Mesenchymal stem cell (in vitro differentiated cells and primary cell): Measurements from ENCODE around the gene CIAO2B.

Experiments
- DNase-seq: peaks from one replicate; pipeline ENCODE4 v3.0.0-alpha.2; 2013
- H2AFZ ChIP-seq: one replicate; pipeline ENCODE4 v1.6.1; 2013; ENCODE audit warnings: low read depth, mild to moderate bottlenecking, control low read depth, inconsistent platforms, low read length, moderate library complexity
- H2AK5ac ChIP-seq: 2 replicates; pipeline ENCODE4 v1.6.1; 2013; ENCODE audit warnings: low read length, moderate library complexity, mild to moderate bottlenecking, inconsistent platforms; ENCODE audit not compliant: severe bottlenecking
- H2BK120ac ChIP-seq: one replicate; pipeline ENCODE4 v1.6.1; 2013; ENCODE audit warnings: low read depth, mild to moderate bottlenecking, inconsistent platforms, low read length, moderate library complexity
- H2BK12ac ChIP-seq, 2 experiments: one replicate each; pipeline ENCODE4 v1.6.1; 2013; ENCODE audit warnings: inconsistent platforms in 2 of 2, low read length in 2 of 2, mild to moderate bottlenecking in 2 of 2, moderate library complexity in 2 of 2, control low read depth in 1 of 2
- H2BK15ac ChIP-seq: one replicate; pipeline ENCODE4 v1.6.1; 2013; ENCODE audit warnings: mild to moderate bottlenecking, low read depth, inconsistent platforms; ENCODE audit not compliant: poor library complexity, severe bottlenecking
- H2BK5ac ChIP-seq: 2 replicates; pipeline ENCODE4 v1.6.1; 2013; ENCODE audit warnings: low read depth, mild to moderate bottlenecking, low read length, control low read depth, inconsistent platforms; ENCODE audit not compliant: poor library complexity, severe bottlenecking
- H3K14ac ChIP-seq, 2 experiments: one replicate each; pipeline ENCODE4 v1.6.1; 2013; ENCODE audit warnings: inconsistent platforms in 2 of 2, low read length in 2 of 2, control low read depth in 1 of 2, mild to moderate bottlenecking in 1 of 2, moderate library complexity in 1 of 2
- H3K18ac ChIP-seq, 2 experiments: one replicate each; pipeline ENCODE4 v1.6.1; 2013; ENCODE audit warnings: inconsistent platforms in 2 of 2, low read length in 2 of 2, control low read depth in 1 of 2, low read depth in 1 of 2, mild to moderate bottlenecking in 1 of 2
- H3K23ac ChIP-seq, 2 experiments: one replicate each; pipeline ENCODE4 v1.6.1; 2013; ENCODE audit warnings: inconsistent platforms in 2 of 2, low read length in 2 of 2, mild to moderate bottlenecking in 2 of 2, moderate library complexity in 2 of 2, control low read depth in 1 of 2
- H3K27ac ChIP-seq: 2 replicates; pipeline ENCODE4 v1.5.1; 2013; ENCODE audit warnings: mild to moderate bottlenecking, moderate library complexity, low read length, control low read depth, inconsistent platforms; ENCODE audit not compliant: poor library complexity, severe bottlenecking
- H3K27me3 ChIP-seq, 2 experiments: 2 replicates each; pipeline versions ENCODE4 v1.6.1 to v1.7.0; 2013; ENCODE audit warnings: low read length in 2 of 2, mild to moderate bottlenecking in 2 of 2, moderate library complexity in 2 of 2, control low read depth in 1 of 2, inconsistent platforms in 1 of 2; ENCODE audit not compliant: control insufficient read depth in 1 of 2, insufficient read depth in 1 of 2
- H3K36me3 ChIP-seq, 2 experiments: 2 replicates each; pipeline versions ENCODE4 v1.6.1 to v1.7.0; 2013; ENCODE audit warnings: low read length in 2 of 2, control low read depth in 1 of 2, inconsistent platforms in 1 of 2, low read depth in 1 of 2, mild to moderate bottlenecking in 1 of 2; ENCODE audit not compliant: insufficient read depth in 2 of 2, control insufficient read depth in 1 of 2
- H3K4ac ChIP-seq, 2 experiments: one replicate each; pipeline ENCODE4 v1.6.1; 2013; ENCODE audit warnings: inconsistent platforms in 2 of 2, low read length in 2 of 2, mild to moderate bottlenecking in 2 of 2, moderate library complexity in 2 of 2, control low read depth in 1 of 2, low read depth in 1 of 2
- H3K4me1 ChIP-seq: 2 replicates; pipeline ENCODE4 v1.6.1; 2013; ENCODE audit warnings: low read depth, low read length, control low read depth; ENCODE audit not compliant: control insufficient read depth, insufficient read depth
- H3K4me2 ChIP-seq: 2 replicates; pipeline ENCODE4 v1.6.1; 2013; ENCODE audit warnings: low read length, mild to moderate bottlenecking, inconsistent platforms; ENCODE audit not compliant: poor library complexity, severe bottlenecking
- H3K4me3 ChIP-seq, 2 experiments: 2 replicates each; pipeline versions ENCODE4 v1.5.1 to v1.7.0; 2013; ENCODE audit warnings: low read length in 2 of 2, mild to moderate bottlenecking in 2 of 2, control low read depth in 1 of 2, low read depth in 1 of 2; ENCODE audit not compliant: insufficient read depth in 1 of 2
- H3K79me1 ChIP-seq: replicated peaks from 2 replicates; pipeline ENCODE4 v1.6.1; 2013; ENCODE audit warnings: mild to moderate bottlenecking, control low read depth, low read length, inconsistent platforms; ENCODE audit not compliant: poor library complexity, severe bottlenecking
- H3K9ac ChIP-seq: 2 replicates; pipeline ENCODE4 v1.7.0; 2013; ENCODE audit warnings: mild to moderate bottlenecking, low read length, moderate library complexity
- H3K9me3 ChIP-seq: 2 replicates; pipeline ENCODE4 v1.7.0; 2013; ENCODE audit warnings: mild to moderate bottlenecking, low read length; ENCODE audit not compliant: control insufficient read depth
- H4K8ac ChIP-seq: one replicate; pipeline ENCODE4 v1.6.1; 2013; ENCODE audit warnings: inconsistent platforms, mild to moderate bottlenecking, low read length, moderate library complexity
- H4K91ac ChIP-seq: one replicate; pipeline ENCODE4 v1.6.1; 2013; ENCODE audit warnings: mild to moderate bottlenecking, low read length, inconsistent platforms
- WGBS: methylation state at CpG from one replicate; pipeline ENCODE4 v1.1.7; 2013; ENCODE audit warnings: mixed read lengths; 5-methylcytosine and 5-hydroxymethylcytosine counted together

CIAO2B gene

DNA sequence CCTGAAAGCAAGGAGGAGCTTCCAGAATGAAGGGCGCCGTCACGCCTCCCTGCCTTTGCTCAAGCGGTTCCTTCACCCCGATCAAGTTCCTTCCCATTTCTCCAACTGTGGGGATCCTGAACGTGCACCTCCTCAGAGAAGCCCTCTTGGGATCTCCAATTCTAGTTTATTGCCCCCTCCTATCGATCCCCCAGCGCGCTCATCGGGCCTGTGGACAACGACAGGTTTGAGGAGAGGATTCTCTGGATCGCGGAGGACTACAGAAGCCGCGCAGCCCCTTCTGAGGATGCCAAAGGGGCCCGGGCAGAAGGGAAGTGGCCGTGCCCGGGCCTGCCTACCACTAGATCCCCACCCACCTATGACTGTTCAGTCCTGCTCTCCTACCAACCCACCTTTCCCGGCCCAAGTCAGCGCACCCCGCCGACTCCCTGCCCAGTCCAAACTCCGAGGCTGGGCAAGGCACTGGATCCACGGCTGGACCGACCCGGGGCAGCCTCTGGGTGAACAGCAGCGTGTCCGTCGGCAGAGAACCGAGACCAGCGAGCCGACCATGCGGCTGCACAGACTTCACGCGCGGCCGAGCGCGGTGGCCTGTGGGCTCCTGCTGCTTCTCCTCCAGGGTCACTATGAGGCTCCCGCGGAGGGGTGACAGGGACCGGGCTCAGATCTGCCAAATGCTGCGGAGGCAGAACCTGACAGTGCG is 14.1 kb upstream of the CIAO2B start:
- H3K14ac ChIP-seq, result no peak overlapping the region
- H2BK5ac ChIP-seq, result no peak overlapping the region
- H2AK5ac ChIP-seq, result no peak overlapping the region
- H2BK15ac ChIP-seq, result peak overlapping the region; percentile 26
- H4K8ac ChIP-seq, result no peak overlapping the region
- no peak overlapping the region for H2AFZ ChIP-seq
- H3K4me2 ChIP-seq, result peak overlapping the region; percentile 75
- H3K27me3 ChIP-seq, result peaks cover 14 to 15% of the 10 kb centered on the region in 2 experiments
- H3K9me3 ChIP-seq, result peaks cover 4% of the 10 kb centered on the region
- H2BK12ac ChIP-seq, result peak overlapping the region in 1 of 2 experiments; percentile 27
- no peak overlapping the region for H4K91ac ChIP-seq
- peaks cover 7 to 9% of the 10 kb centered on the region in 2 experiments for H3K36me3 ChIP-seq
- H3K18ac ChIP-seq, result peak overlapping the region in 1 of 2 experiments; percentile 70
- no peaks in the 10 kb centered on the region for H3K79me1 ChIP-seq
- 49% methylated on average over 44 of the region's 44 CpGs for WGBS
- H2BK120ac ChIP-seq, result no peak overlapping the region
- H3K9ac ChIP-seq, result peak overlapping the region; percentile 68
- DNase-seq, result no peak
- peaks cover 7% of the 10 kb centered on the region for H3K4me1 ChIP-seq
- H3K4ac ChIP-seq, result no peak overlapping the region
- peak overlapping the region in 1 of 2 experiments; percentile 74 for H3K4me3 ChIP-seq
- H3K27ac ChIP-seq, result no peak overlapping the region
- H3K23ac ChIP-seq, result no peak overlapping the region

DNA sequence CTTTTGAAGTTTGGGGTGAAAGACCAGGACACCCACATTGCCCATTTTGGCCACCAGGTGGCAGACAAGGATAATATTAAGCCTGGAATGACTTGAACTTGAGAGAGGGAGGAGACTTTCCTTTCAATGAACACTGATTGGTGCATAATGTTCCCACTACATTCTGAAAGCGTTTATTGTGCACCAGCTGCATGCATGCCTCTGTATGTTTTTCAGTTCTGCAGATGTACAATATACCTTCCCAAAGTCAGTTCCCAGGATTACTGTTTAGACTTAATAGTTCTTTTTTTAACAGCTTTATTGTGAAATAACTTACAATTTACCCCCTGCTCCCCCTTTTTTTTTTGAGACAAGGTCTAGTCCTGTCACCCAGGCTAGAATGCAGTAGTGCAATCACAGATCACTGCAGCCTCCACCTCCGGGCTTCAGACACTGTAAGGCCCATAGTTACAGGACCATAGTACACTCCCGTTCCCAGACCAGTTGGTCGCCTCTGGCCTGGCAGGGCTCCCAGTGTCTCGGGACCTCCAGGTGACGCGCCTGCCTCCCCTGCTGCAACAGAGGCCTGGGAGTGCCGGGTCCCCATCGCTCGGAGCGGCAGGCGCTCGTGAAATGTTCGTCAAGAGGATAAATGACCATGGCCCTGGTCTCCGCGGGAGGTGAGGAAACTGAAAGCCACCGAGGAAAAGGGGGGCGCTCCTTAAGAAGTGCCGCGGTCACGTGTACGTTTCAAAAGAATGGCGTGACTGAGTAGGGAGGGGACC is 13.3 kb upstream of the CIAO2B start:
- Histone ChIP-seq H2AK5ac (no peak overlapping the region), H2BK12ac (no peak overlapping the region), H3K79me1 (no peaks in the 10 kb centered on the region), H3K4ac (no peak overlapping the region), H3K9ac (peak overlapping the region; percentile 68), H3K14ac (peak overlapping the region in 1 of 2 experiments; percentile 71), H3K36me3 (peaks cover 15 to 17% of the 10 kb centered on the region in 2 experiments), H3K4me1 (peaks cover 7% of the 10 kb centered on the region), H3K4me2 (peak overlapping the region; percentile 60), H2BK15ac (no peak overlapping the region), H4K8ac (no peak overlapping the region), H3K9me3 (peaks cover 4% of the 10 kb centered on the region), H3K18ac (no peak overlapping the region), H3K23ac (no peak overlapping the region), H2BK120ac (no peak overlapping the region), H3K27ac (no peak overlapping the region), H4K91ac (no peak overlapping the region), H2AFZ (peak overlapping the region; percentile 66), H2BK5ac (no peak overlapping the region), H3K27me3 (peaks cover 14 to 15% of the 10 kb centered on the region in 2 experiments), H3K4me3 (peak overlapping the region; percentile 3 to 74)
- 29% methylated on average over 16 of the region's 23 CpGs for WGBS
- peak; percentile 89 for DNase-seq

DNA sequence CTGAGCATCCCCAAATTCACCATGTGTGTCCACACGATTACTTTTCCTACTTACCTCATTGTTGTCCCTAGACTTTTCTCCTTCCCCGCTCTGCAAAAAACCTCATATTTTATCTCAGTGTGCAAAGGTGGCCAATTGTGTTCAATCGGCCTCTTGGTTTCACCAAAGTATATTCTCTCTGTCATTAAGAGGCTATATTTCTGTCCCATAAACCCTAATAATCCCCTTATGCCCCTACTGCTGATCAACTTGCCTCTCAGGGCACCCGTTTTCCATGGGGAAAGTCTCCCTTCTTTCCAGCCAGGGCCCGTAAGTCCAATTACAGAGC is 12.7 kb upstream of the CIAO2B start:
- Histone ChIP-seq H3K4me3 (no peak overlapping the region), H2BK5ac (no peak overlapping the region), H4K91ac (no peak overlapping the region), H3K9me3 (peaks cover 4% of the 10 kb centered on the region), H3K4ac (no peak overlapping the region), H3K27ac (no peak overlapping the region), H2BK15ac (no peak overlapping the region), H2AFZ (no peak overlapping the region), H3K23ac (no peak overlapping the region), H3K14ac (no peak overlapping the region), H2BK12ac (no peak overlapping the region), H3K18ac (no peak overlapping the region), H3K27me3 (peaks cover 14 to 15% of the 10 kb centered on the region in 2 experiments), H4K8ac (no peak overlapping the region), H3K4me1 (peaks cover 7% of the 10 kb centered on the region), H3K36me3 (peaks cover 21 to 22% of the 10 kb centered on the region in 2 experiments), H3K9ac (no peak overlapping the region), H3K4me2 (no peak overlapping the region), H2BK120ac (no peak overlapping the region), H2AK5ac (no peak overlapping the region), H3K79me1 (no peaks in the 10 kb centered on the region)
- no peak for DNase-seq
- 46% methylated on average over 5 of the region's 5 CpGs for WGBS

DNA sequence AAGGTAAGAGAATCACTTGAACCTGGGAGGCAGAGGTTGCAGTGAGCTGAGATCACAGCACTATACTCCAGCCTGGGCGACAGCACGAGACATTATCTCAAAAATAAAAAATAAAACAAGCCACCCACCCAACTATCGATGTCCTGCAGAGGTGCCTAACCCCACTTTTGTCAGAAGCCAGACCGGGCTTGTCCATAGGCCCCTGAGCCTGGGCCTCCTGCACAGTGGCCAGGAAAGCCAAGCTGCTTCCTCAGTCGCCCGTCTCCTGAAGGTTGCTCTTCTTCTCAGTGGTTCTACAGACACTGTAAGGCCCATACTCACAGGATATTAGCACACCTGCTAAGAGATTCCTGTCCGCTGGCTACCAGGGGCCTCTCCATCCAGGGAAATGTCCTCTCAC is 12.3 kb upstream of the CIAO2B start:
- Histone ChIP-seq H3K9ac (no peak overlapping the region), H3K27ac (no peak overlapping the region), H2AK5ac (no peak overlapping the region), H4K91ac (no peak overlapping the region), H2BK15ac (no peak overlapping the region), H3K4me1 (peaks cover 7% of the 10 kb centered on the region), H3K4ac (no peak overlapping the region), H3K36me3 (peaks cover 25 to 26% of the 10 kb centered on the region in 2 experiments), H3K27me3 (peaks cover 14 to 15% of the 10 kb centered on the region in 2 experiments), H3K4me2 (no peak overlapping the region), H2BK12ac (no peak overlapping the region), H3K18ac (no peak overlapping the region), H3K14ac (no peak overlapping the region), H3K79me1 (no peaks in the 10 kb centered on the region), H3K9me3 (peaks cover 4% of the 10 kb centered on the region), H2BK120ac (no peak overlapping the region), H4K8ac (no peak overlapping the region), H3K23ac (no peak overlapping the region), H3K4me3 (no peak overlapping the region), H2AFZ (no peak overlapping the region), H2BK5ac (no peak overlapping the region)
- 77% methylated on average over 7 of the region's 7 CpGs for WGBS
- no peak for DNase-seq
